AG08396 (cell line): ENCODE data around the gene TM4SF4.

ENCODE experiments used
- DNase-seq: peaks from one replicate; pipeline ENCODE4 v3.0.0; 2012; ENCODE audit warnings: low spot score, mixed read lengths

Gene TM4SF4

GRCh38 chr3:149548669-149549065, 74.2 kb downstream of the TM4SF4 start:
- DNase-seq = no peak

- DNase-seq = no peak
Observed at GRCh38 chr3:149551500-149551899, 77.0 kb downstream of the TM4SF4 start.

- no peak for DNase-seq
Observed at GRCh38 chr3:149552700-149553099, 78.2 kb downstream of the TM4SF4 start.
